GM19438 (cell line): Measurements from ENCODE around the gene IGF2BP2.

Experiments used
- ATAC-seq: cut with Tn5 transposase; IDR thresholded peaks from one replicate; pipeline ENCODE4 v1.9.1; 2021; ENCODE audit warnings: low read depth; ENCODE audit not compliant: unreplicated experiment

IGF2BP2 gene

GRCh38 chr3:185739264-185739701, 85.6 kb downstream of the IGF2BP2 start:
- no peak for ATAC-seq

GRCh38 chr3:185737740-185738680, 86.8 kb downstream of the IGF2BP2 start:
- no peak for ATAC-seq

GRCh38 chr3:185737020-185737419, 87.8 kb downstream of the IGF2BP2 start:
- ATAC-seq = no peak

DNA sequence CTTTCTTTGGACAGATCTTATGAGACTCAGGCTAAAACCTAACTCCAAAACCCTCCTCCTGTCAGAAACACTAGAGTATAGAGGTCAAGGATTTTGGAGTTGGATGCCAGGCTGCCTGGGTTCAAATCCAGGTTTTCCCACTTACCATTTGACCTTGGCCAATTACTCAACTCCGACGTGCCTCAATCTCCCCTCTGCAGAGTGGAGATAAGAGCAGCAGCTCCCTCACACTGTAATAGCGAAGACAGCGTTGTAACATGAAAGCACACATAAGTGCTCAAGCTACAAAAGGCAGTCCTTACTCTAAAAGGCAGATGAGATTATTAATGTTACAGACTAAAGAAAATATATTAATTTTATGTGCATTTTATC, 90.1 kb downstream of the IGF2BP2 start:
- no peak for ATAC-seq

- ATAC-seq = no peak
These were observed 90.7 kb downstream of the IGF2BP2 start for GRCh38 chr3:185733980-185734724.

DNA sequence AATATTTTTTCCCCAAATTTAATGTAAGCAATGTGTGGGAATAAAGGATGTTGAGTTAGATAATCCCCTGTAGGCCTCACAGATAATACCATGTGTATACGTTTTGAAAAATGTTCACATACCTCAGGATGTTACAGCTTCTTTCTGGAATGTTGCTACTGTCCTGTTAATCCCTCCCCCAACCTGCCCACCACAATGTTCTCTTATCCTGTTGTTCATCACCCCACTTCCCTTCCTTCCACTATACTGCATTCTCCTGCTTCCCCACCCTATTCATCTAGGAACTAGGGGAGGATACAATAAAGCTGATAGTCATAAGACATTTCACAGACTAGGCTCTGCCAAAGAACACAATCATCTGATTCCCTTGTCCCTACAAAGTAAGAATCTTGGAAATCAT, 92.1 kb downstream of the IGF2BP2 start:
- no peak for ATAC-seq

DNA sequence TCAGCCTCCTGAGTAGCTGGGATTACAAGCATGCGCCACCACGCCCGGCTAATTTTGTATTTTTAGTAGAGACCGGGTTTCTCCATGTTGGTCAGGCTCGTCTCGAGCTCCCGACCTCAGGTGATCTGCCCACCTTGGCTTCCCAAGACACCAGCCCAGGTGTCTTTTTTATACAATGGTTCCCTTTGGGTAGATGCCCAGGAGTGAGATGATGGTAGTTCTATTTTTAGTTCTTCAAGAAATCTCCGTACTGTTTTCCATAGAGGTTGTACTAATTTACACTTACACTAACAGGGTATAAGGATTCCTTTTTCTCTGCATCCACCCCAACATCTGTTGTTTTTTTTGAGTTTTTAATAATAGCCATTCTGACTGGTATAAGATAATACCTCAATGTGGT, 94.3 kb downstream of the IGF2BP2 start:
- ATAC-seq = no peak

DNA sequence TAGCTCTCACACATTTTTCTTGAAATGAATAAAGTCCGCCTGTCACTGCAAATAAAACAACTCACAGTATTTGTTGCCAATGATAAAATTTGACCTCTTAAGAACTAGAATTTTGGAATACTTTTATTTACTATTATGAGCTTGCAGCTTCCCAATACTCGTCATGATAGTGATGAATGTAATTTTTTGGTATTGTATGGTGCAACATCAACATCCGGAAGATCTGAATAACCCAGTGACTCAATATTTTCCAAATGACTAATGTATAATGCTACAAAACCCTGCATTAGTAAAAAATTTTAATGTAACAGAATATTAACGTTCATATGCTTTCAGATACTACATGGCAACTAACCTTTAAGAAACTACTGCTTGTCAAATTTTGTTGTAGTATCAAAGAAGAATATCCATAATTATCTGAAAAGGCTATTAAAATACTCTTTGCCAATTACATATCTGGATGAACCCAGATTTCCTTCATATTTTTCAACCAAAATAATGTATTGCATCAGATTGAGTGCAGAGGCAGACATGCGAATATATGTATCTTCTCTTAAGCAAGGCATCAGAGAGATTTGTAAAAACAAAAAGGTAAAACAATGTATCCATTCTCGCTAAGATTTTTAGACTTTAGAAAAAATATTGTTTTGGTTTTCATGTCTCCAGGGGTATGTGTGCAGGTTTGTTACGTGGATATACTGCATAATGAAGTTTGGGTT, 95.3 kb downstream of the IGF2BP2 start:
- no peak for ATAC-seq

GRCh38 chr3:185728630-185729336, 96.1 kb downstream of the IGF2BP2 start:
- no peak for ATAC-seq

DNA sequence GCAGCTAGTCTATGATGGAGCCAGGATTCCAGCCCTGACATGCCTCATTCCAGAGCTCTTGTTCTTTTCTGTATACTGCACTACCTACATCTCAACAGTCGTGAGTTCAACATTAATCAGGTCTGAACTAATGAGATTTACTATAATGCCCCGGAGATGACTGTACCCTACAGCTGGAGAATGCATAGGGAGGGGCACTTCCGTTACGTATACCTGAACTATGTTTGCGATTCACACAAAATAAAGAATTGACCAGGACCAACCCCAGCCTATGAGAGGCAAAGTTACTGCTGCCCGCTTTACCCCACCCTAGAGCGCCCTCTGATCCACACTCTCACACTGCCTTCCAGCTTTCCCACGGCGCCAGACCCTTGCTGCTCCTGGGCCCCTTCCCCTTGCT, 97.0 kb downstream of the IGF2BP2 start:
- ATAC-seq = no peak

- no peak for ATAC-seq
These were observed 98.4 kb downstream of the IGF2BP2 start for GRCh38 chr3:185726254-185726967.

GRCh38 chr3:185724761-185725160, 100.1 kb downstream of the IGF2BP2 start:
- ATAC-seq = no peak

DNA sequence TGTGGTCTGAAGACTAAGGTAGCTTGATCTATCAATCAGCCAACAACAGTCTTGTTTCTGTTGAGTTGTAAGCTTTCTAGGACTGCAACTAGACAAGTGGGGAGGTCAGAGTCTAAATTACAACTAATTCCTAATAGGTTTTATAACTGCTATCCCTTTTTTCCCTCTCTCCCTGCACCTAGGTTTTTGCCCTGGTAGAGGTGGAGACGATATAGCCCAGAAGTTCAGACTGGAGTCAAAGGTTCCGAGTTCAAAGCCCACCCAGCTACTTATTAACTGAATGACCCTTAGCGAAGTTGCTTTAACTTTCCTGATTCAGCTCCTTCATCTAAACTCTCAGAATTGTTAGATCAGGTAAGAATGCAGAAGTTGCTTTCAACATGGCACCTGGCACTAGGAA, 100.6 kb downstream of the IGF2BP2 start:
- ATAC-seq = no peak

DNA sequence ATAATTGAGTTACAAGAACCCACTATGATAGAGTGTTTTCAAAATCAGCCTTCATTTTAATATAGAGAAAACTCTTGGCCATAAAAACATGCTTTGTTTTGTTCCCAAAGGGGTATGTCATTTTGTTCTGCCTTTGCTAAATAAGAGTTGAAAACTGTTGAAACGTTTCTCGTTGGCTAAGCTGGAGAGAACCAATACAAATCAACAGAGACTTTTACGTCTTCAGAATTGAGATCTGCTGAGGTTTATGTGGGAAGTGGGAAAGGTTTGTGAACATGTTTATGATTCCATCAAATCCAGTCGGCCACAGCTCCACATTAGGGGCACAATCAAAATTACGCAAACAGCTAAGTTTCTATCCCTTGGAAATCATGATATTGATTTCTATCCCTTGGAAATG, 102.0 kb downstream of the IGF2BP2 start:
- ATAC-seq = no peak

GRCh38 chr3:185721970-185722369, 102.9 kb downstream of the IGF2BP2 start:
- no peak for ATAC-seq

DNA sequence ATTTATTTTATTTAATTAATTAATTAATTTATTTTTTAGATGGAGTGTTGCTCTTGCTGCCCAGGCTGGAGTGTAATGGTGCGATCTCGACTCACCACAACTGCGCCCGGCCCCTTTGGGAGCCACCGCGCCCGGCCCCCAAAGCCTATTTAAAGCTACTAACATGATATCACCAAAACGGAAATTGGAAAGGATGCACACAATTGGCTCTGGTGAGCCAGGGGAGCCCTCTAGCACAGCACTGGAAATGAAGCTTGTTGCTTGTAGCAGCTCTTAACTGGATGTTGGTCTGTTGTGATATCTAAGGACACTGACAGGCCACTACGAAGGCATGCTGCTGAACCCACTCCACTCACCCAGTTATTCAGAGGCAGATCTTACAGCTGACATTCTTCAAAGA, 104.5 kb downstream of the IGF2BP2 start:
- ATAC-seq = no peak

DNA sequence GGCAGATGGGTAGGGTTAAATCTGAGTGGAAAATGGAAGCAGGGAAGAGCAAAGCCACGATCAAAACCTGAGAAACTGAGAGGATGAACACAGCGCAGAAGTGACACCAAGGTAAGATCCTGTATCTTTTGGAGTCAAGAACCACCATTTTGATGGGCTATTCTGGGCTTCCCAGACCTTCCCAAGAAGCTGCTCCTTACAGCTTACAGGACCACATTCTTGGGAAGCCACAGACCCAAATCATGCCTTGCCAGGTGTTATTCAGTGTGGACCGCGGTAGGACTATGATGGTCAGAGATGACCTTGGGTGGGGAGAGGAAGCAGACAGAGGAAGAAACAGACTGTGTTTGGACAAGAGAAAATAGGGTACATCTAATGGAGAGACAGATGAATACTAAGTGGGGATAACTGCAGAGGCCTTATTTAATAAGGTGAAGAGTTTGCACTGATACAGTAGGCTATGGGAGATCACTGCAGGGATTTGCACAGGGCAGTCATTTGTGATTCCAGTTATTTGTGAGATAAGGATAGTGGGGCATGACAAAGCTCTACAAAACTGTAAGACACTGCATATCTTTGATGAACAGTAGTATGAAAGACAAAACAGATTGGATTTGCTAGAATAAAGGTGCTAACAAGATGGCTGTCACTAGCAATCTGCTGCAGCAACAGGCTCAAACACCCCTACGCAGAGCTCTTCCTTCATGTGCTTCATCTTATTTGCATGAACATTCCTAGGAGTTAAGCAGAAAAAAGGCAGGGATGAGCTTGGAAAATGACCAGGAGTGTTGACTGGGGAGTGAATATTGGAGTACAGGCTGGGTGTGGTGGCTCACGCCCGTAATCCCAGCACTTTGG, 105.9 kb downstream of the IGF2BP2 start:
- ATAC-seq = no peak

DNA sequence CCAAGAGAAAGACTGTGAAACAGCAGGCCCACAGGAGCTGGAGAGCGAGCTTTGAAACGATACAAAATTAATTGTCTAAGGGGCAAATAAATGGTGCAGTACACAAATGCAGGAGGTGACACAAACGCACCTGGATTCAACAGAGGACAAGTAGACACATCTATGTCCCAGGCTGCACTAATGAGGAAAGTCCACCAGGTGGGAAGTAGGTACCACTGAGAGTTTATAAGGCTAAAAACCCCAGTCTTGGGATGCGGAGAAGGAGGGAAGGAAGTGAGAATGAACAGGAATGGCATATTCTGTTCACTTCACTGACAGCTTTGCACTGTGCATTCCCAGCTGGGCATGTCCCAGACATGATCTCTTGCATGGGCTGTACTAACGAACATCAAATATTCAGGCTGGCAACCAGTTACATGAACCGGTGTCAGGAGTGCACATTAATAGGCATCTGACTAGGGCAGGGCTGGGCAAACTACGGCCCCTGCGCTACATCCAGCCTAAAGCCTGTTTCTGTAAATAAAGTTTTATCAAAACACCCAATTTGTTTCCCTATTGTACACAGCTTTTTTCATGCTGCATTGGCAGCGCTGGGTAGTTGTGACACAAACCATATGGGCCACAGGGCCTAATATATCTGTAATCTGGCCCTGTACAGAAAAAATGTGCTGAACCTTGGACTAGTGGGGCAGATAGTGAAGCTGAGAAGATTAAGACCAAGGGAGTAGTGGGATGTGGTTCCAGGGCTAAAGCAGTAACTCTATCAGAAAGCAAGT, 107.0 kb downstream of the IGF2BP2 start:
- no peak for ATAC-seq
